CD4-positive, alpha-beta T cell (primary cell): ENCODE data around the gene ACAD10. TPM values are rescaled to one million over a fixed set of nuclear protein-coding genes. Genes with fewer than 3 reads are reported as not detected.

ENCODE experiments used
- ATAC-seq: fragments of 200-7000 bp; cut with Tn5 transposase; one replicate; pipeline ENCODE4 v1.10.0; 2022; ENCODE audit warnings: mild to moderate bottlenecking; ENCODE audit not compliant: poor library complexity
- CTCF ChIA-PET: fragments of 350-600 bp; sonication (Branson Sonifier 250); formaldehyde crosslinking; loops from one replicate; lab custom pipeline; 2021; ENCODE audit warnings: antibody characterized with exemption, inconsistent platforms; lab: Charles Lee
- POLR2A ChIA-PET: fragments of 350-600 bp; sonication (Branson Sonifier 250); formaldehyde crosslinking; loops from one replicate; lab custom pipeline; 2021; ENCODE audit warnings: antibody characterized with exemption, inconsistent platforms; lab: Charles Lee
- DNase-seq, 14 experiments: peaks; one replicate each; pipeline ENCODE4 v3.0.0-alpha.2; 2013 to 2020; ENCODE audit warnings: mixed read lengths in 2 of 14
- H3K27ac ChIP-seq, 2 donors: one replicate each; pipeline versions ENCODE4 v1.5.1 to v1.7.0; 2013; ENCODE audit warnings: low read length in 2 of 2, low read depth in 1 of 2, mild to moderate bottlenecking in 1 of 2
- H3K27me3 ChIP-seq, 2 experiments: 1 replicate in 1 of 2; 2 replicates in 1 of 2; pipeline versions ENCODE4 v1.6.1 to v1.7.0; 2013; ENCODE audit warnings: low read length in 2 of 2, control low read depth in 1 of 2, mild to moderate bottlenecking in 1 of 2, moderate library complexity in 1 of 2; ENCODE audit not compliant: insufficient read depth in 2 of 2, control insufficient read depth in 1 of 2
- H3K36me3 ChIP-seq: one replicate; pipeline ENCODE4 v1.6.1; 2013; ENCODE audit warnings: low read length, control low read depth; ENCODE audit not compliant: insufficient read depth
- H3K4me1 ChIP-seq: one replicate; pipeline ENCODE4 v1.6.1; 2013; ENCODE audit warnings: low read length, control low read depth; ENCODE audit not compliant: insufficient read depth
- H3K4me3 ChIP-seq: one replicate; pipeline ENCODE4 v1.5.1; 2013; ENCODE audit warnings: mild to moderate bottlenecking, low read length, moderate library complexity
- H3K9me3 ChIP-seq, 2 experiments: 1 replicate in 1 of 2; 2 replicates in 1 of 2; pipeline versions ENCODE4 v1.6.1 to v1.7.0; 2013; ENCODE audit warnings: low read length in 2 of 2, mild to moderate bottlenecking in 2 of 2, control low read depth in 1 of 2, moderate library complexity in 1 of 2; ENCODE audit not compliant: control insufficient read depth in 1 of 2, insufficient read depth in 1 of 2
- H3K27ac Mint-ChIP-seq: one replicate; pipeline ENCODE4 v1.8.0; 2020; ENCODE audit warnings: mixed read lengths
- H3K27me3 Mint-ChIP-seq: one replicate; pipeline ENCODE4 v1.8.0; 2021; ENCODE audit warnings: mixed read lengths
- H3K36me3 Mint-ChIP-seq: one replicate; pipeline ENCODE4 v1.8.0; 2021; ENCODE audit warnings: low read depth, mixed read lengths
- H3K4me1 Mint-ChIP-seq: one replicate; pipeline ENCODE4 v1.8.0; 2021; ENCODE audit warnings: low read depth, mixed read lengths
- H3K4me3 Mint-ChIP-seq: one replicate; pipeline ENCODE4 v1.8.0; 2020; ENCODE audit warnings: mild to moderate bottlenecking, mixed read lengths
- H3K9me3 Mint-ChIP-seq: one replicate; pipeline ENCODE4 v1.8.0; 2020; ENCODE audit warnings: mixed read lengths
- CTCF ChIP-seq: fragments of 200-600 bp; IDR thresholded peaks from one replicate; pipeline ENCODE4 v1.8.0; 2022; ENCODE audit warnings: antibody characterized with exemption, mild to moderate bottlenecking
- intact Hi-C, 2 experiments: fragments of 100-400 bp; cut with DNase I in 1 of 2; cut with micrococcal nuclease in 1 of 2; formaldehyde crosslinking; loops; one replicate each; pipeline versions ENCODE4 v1.15.1 to v1.9.0; 2023 to 2025; cut with DNase I, micrococcal nuclease
- polyA plus RNA-seq, 2 donors: library from polyadenylated mRNA; unstranded; fragments of 120-200 nt; gene quantifications; one replicate each; pipeline ENCODE4 v1.2.1, GENCODE V29; 2013
- total RNA-seq, 174 experiments: library from RNA in 2 of 174; stranded (reverse) in 2 of 174; gene quantifications; one replicate each; pipeline ENCODE4 v1.2.3 and lab custom pipeline; 2021 to 2026

ACAD10 gene
- total RNA-seq (10 to 100 TPM; 15.8 to 17.4 TPM), total RNA-seq (lab: John Stamatoyannopoulos, UW) (9.1 to 82.4 (median 29.5) reads per million in 172 experiments)
- 17.3 TPM for polyA plus RNA-seq (2013, experiment 1 of 2)
- polyA plus RNA-seq (2013, experiment 2 of 2) = 22.7 TPM

DNA sequence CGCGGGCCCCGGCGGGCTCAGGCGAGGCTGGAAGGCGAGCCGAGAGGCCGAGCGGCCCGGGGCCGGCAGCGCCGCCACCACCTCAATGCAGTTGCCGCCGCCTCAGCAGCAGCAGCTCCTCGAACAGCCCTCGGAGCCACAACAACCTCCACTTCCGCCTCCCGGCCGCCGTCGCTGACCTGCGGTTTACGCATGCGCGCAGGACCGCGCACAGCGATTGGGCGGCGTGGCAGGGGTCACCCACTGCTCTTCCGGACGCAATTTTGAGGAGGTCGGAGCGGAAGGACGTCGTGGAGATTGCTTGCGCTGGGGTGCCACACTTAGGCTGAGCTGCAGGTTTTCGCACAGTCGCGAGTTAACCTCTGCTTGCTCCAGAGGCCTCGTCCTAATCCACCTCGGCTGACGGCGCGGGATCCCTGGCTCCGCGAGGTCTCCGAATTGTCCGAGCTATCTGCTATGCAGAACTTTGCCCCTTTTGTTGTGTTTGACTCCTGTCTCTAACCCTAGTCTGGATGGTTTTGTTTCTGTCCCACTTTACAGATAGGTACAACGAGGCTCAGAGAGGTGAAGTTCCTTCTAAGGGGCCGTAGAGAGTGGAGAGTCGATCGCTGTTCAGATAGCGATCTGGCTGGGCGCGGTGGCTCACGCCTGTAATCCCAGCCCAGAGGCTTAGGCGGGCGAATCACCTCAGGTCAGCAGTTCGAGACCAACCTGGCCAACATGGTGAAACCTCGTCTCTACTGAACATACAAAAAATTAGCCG, at the start of gene ACAD10, which contains the start of gene BRAP:
ACAD10 (plus strand) TSS at position 243 of the 763 bp plus-strand sequence. CDS start 6,657 bp downstream, outside the sequence.
BRAP (minus strand) TSS at position 146 of the 763 bp plus-strand sequence. CDS start 164 bp downstream, outside the sequence.
- Mint-ChIP-seq H3K27ac (peak within 1 kb of the TSS; percentile 86), H3K4me1 (peaks cover 46% of the 10 kb centered on the region), H3K4me3 (peak within 1 kb of the TSS; percentile 95), H3K27me3 (no peaks in the 10 kb centered on the region), H3K36me3 (peaks cover 48% of the 10 kb centered on the region), H3K9me3 (no peaks in the 10 kb centered on the region)
- DNase-seq = peak; percentile 86 to 97 (median 92)
- ChIA-PET POLR2A (interaction anchor here (0.6 to 2.7 kb wide), 14 partner anchors 12 to 1255 kb away, joined by 3 to 11 read pairs (median 3); partner anchors contain the start of genes ATXN2, ERP29, MAPKAPK5 and TMEM116), CTCF (interaction anchor here (0.9 kb wide), 1 partner anchor 289 kb away, joined by 3 read pairs; no protein-coding TSS in a partner anchor)
- Histone ChIP-seq H3K4me1 (peaks cover 27% of the 10 kb centered on the region), H3K4me3 (peak within 1 kb of the TSS; percentile 92), H3K27ac (peak within 1 kb of the TSS; percentile 46 to 76), H3K27me3 (no peaks in the 10 kb centered on the region), H3K36me3 (peaks cover 22% of the 10 kb centered on the region), H3K9me3 (no peaks in the 10 kb centered on the region)
- intact Hi-C loops = loop anchor here in 1 of 2 experiments (2.0 to 10.0 kb wide), 7 partner anchors 87 to 1974 kb away; partner anchors contain the start of genes ATXN2, DDX54, ERP29 and FAM222A
- peak; percentile 83 for ATAC-seq
- no peak for TF ChIP-seq CTCF

DNA sequence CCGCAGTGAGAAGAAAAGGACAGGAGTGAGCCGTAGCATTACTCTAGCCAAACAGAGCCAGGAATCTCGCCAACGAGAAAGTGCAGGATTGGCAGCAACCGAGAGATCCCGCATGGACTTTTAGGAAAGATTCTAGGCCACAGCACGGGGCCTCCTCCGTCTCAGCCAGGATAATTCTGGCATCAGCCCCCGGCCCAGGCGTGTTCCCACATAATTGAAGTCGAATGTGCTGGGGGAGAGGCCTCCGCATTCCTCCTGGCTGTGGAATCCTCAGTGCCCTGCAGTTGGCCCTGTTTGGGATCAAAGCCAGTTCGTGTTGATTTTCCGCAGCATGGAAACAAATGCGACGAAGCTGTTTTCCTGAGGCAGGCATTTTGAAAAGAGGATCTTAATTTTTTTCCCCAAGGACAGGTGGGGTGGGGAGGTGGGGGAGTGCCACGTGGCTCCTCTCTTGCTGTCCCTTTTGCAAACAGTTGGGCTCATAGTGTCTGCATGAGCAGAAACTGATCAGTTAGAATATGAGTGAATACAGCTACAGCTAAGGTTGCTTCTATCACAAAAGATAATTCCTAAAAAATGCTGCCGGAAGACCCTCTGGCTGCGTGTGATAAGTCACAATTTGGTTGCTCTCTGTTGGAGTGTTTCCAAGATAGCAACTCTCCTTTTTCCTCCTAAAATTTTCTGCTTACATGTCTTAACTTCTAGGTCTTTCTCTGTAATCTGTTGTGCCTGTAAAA, 49.5 kb upstream of the ACAD10 start:
- H3K27me3 ChIP-seq = no peaks in the 10 kb centered on the region
- ChIA-PET CTCF (no interaction called here), POLR2A (no interaction called here)
- Mint-ChIP-seq H3K27ac (no peak overlapping the region), H3K36me3 (peaks cover 4% of the 10 kb centered on the region), H3K27me3 (no peaks in the 10 kb centered on the region), H3K4me1 (no peaks in the 10 kb centered on the region), H3K4me3 (no peak overlapping the region), H3K9me3 (no peaks in the 10 kb centered on the region)
- intact Hi-C loops = no loop called here
- no peak for ATAC-seq
- H3K4me3 ChIP-seq = no peak overlapping the region
- H3K4me1 ChIP-seq = no peaks in the 10 kb centered on the region
- DNase-seq = no peak
- TF ChIP-seq CTCF = no peak
- no peak overlapping the region for H3K27ac ChIP-seq
- H3K9me3 ChIP-seq = no peaks in the 10 kb centered on the region
- no peaks in the 10 kb centered on the region for H3K36me3 ChIP-seq

- Histone ChIP-seq H3K9me3 (no peaks in the 10 kb centered on the region), H3K27ac (no peak overlapping the region), H3K27me3 (no peaks in the 10 kb centered on the region), H3K36me3 (peaks cover 17% of the 10 kb centered on the region), H3K4me1 (no peaks in the 10 kb centered on the region), H3K4me3 (no peak overlapping the region)
- H3K4me3 Mint-ChIP-seq = no peak overlapping the region
- no peak for ATAC-seq
- peaks cover 21% of the 10 kb centered on the region for H3K36me3 Mint-ChIP-seq
- ChIA-PET CTCF (no interaction called here), POLR2A (no interaction called here)
- no peaks in the 10 kb centered on the region for H3K27me3 Mint-ChIP-seq
- H3K9me3 Mint-ChIP-seq = no peaks in the 10 kb centered on the region
- TF ChIP-seq CTCF = no peak
- DNase-seq = no peak
- intact Hi-C loops = no loop called here
- peak overlapping the region; percentile 15 for H3K27ac Mint-ChIP-seq
- no peaks in the 10 kb centered on the region for H3K4me1 Mint-ChIP-seq
Measured at GRCh38 chr12:111638556-111638955, 47.3 kb upstream of the ACAD10 start.
